ENCODE data around the gene ANKFN1.

Gene ANKFN1

GRCh38 chr17:56158344-56158743 is 5.1 kb downstream of the ANKFN1 start:
- TF ChIP-seq CTCF (IDR thresholded peaks at IDR 0.05; ENCODE audit: insufficient read depth, low read length, poor library complexity, severe bottlenecking), result no peak
- Histone ChIP-seq H3K36me3 (ENCODE audit: control insufficient read depth, insufficient read depth, low read length) (no peaks in the 10 kb centered on the region), H3K27me3 (replicated peaks; ENCODE audit: control insufficient read depth, insufficient read depth, low read length) (no peaks in the 10 kb centered on the region; the same call in 1 of the 2 replicates), H3K4me3 (replicated peaks; ENCODE audit: low read depth, low read length) (no peak overlapping the region)
- DNase-seq (ENCODE audit: extremely low read depth, insufficient read length), result no peak

- no peak for TF ChIP-seq CTCF (IDR thresholded peaks at IDR 0.05; ENCODE audit: insufficient read depth, low read length, poor library complexity, severe bottlenecking)
- Histone ChIP-seq H3K4me3 (replicated peaks; ENCODE audit: low read depth, low read length) (no peak overlapping the region), H3K27me3 (replicated peaks; ENCODE audit: control insufficient read depth, insufficient read depth, low read length) (no peaks in the 10 kb centered on the region; the same call in 1 of the 2 replicates), H3K36me3 (ENCODE audit: control insufficient read depth, insufficient read depth, low read length) (no peaks in the 10 kb centered on the region)
- DNase-seq (ENCODE audit: extremely low read depth, insufficient read length), result no peak
Observed at GRCh38 chr17:56158915-56159825, 5.9 kb downstream of the ANKFN1 start.

GRCh38 chr17:56159826-56160380 is 6.6 kb downstream of the ANKFN1 start:
- Histone ChIP-seq H3K27me3 (replicated peaks; ENCODE audit: control insufficient read depth, insufficient read depth, low read length) (no peaks in the 10 kb centered on the region; the same call in 1 of the 2 replicates), H3K36me3 (ENCODE audit: control insufficient read depth, insufficient read depth, low read length) (no peaks in the 10 kb centered on the region), H3K4me3 (replicated peaks; ENCODE audit: low read depth, low read length) (no peak overlapping the region)
- DNase-seq (ENCODE audit: extremely low read depth, insufficient read length), result no peak
- TF ChIP-seq CTCF (IDR thresholded peaks at IDR 0.05; ENCODE audit: insufficient read depth, low read length, poor library complexity, severe bottlenecking), result no peak

- Histone ChIP-seq H3K4me3 (replicated peaks; ENCODE audit: low read depth, low read length) (no peak overlapping the region), H3K27me3 (replicated peaks; ENCODE audit: control insufficient read depth, insufficient read depth, low read length) (no peaks in the 10 kb centered on the region; the same call in 1 of the 2 replicates), H3K36me3 (ENCODE audit: control insufficient read depth, insufficient read depth, low read length) (no peaks in the 10 kb centered on the region)
- DNase-seq (ENCODE audit: extremely low read depth, insufficient read length), result no peak
- no peak for TF ChIP-seq CTCF (IDR thresholded peaks at IDR 0.05; ENCODE audit: insufficient read depth, low read length, poor library complexity, severe bottlenecking)
Observed at GRCh38 chr17:56160422-56160821, 7.1 kb downstream of the ANKFN1 start.

- no peak for DNase-seq (ENCODE audit: extremely low read depth, insufficient read length)
- no peaks in the 10 kb centered on the region; the same call in 1 of the 2 replicates for H3K27me3 ChIP-seq (replicated peaks; ENCODE audit: control insufficient read depth, insufficient read depth, low read length)
Observed at GRCh38 chr17:56165072-56165641, 11.9 kb downstream of the ANKFN1 start.

More at GRCh38 chr17:56165072-56165641, 11.9 kb downstream of the ANKFN1 start:
- no peaks in the 10 kb centered on the region for H3K36me3 ChIP-seq (ENCODE audit: control insufficient read depth, insufficient read depth, low read length)
- H3K4me3 ChIP-seq (replicated peaks; ENCODE audit: low read depth, low read length), result no peak overlapping the region
- no peak for TF ChIP-seq CTCF (IDR thresholded peaks at IDR 0.05; ENCODE audit: insufficient read depth, low read length, poor library complexity, severe bottlenecking)

All from GM06990 (cell line).